GM12874 (cell line): ENCODE results near the gene COX7B.

Experiments
- CTCF ChIP-seq: IDR thresholded peaks from 2 replicates; pipeline ENCODE4 v1.5.1; 2011; ENCODE audit warnings: low read depth, mild to moderate bottlenecking, control low read depth, low read length, moderate library complexity; ENCODE audit not compliant: insufficient read depth

Gene COX7B, protein sequence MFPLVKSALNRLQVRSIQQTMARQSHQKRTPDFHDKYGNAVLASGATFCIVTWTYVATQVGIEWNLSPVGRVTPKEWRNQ

DNA sequence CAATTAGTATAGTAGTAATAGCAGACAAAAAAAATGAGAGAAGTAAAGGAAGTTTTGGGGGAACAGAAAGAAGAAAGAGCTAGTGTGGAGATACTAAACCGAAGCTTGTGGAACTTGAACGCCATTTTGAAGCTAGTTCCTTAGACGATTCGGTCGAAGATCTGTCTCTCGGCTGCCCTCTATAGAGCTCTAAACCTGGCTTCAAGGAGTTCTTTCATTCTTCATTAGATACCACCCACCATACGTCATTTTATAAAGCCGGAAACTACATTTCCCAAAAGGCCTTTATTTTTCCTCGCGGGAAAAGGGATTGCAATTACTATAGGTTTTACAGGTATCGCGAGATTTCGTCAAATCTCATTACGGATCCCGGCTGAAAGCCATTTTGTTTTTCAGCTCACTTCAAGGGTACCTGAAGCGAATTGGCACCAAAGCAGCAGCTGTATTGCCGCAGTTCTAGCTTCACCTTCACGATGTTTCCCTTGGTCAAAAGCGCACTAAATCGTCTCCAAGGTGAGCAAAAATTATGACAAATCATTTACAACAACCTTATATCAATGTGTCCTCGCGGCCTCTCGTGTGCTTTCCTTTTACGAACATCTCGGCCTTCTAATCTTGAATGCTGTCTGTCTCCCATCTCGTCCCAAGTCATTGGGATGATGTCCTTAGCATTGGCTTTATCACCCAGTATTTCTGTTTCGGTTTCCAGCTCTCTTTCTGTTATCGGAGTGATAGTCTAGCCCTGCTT is at the start of gene COX7B:
COX7B (plus strand) TSS at position 388 of the 748 bp plus-strand sequence; CDS start at position 474, 86 bp downstream.
- peak; percentile 41; the same call in 1 of the 2 replicates for TF ChIP-seq CTCF

DNA sequence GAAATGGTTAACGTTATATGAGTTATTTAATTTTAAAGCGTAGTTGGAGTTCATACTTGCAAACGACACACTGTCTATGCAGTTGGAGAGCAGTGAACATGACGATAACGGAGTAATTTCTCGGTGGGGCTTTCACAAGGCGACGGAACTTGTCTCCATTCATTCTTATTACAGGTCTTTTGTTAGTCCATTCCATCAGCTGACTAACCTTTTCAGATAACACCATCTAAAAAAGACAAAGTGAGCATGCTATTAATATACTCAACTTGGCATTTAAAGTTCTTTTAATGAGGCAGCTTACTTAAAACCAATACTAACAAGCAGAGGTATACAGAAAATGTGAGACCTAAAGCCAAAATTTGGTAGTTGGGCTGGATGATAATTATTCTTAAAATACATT is 23.9 kb upstream of the COX7B start:
- TF ChIP-seq CTCF: no peak

DNA sequence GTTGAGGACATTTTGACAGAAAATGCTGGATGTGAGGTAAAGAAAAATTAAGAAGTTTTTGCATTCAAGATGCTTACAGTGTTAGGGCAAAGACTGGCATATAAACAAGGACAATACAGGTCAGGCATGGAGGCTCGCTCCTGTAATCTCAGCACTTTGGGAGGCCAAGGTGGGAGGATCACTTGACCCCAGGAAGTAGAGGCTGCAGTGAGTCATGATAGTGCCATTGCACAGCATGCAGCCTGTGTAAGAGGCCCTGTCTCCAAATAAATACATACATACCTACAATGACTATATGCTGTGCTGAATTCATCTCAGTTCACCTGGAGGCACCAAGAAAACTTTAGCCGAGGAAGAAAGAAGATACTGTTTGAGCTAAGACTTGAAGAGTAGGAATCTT is 6.4 kb upstream of the COX7B start:
- TF ChIP-seq CTCF: no peak

DNA sequence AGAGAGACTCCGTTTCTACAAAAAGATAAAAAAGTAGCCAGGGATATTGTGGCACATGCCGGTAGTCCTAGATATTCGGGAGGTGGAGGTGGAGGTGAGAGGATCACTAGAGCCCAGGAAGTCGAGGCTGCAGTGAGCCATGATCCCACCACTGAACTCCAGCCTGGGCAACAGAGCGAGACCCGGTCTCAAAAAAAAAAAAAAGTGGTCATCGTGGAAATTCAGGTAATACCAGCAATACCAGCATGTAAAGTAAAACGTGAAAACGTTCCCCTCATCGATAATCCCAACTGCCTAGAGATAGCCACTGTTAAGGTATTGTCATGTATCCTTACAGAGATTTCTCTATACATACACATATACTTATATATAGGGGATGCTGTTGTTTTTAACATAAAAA is 5.6 kb upstream of the COX7B start:
- no peak for TF ChIP-seq CTCF

GRCh38 chrX:77894921-77895886 is 4.1 kb upstream of the COX7B start, which contains the start of gene MAGT1:
MAGT1 (minus strand) TSS chrX:77895435; CDS start chrX:77895410, 25 bp downstream.
- no peak for TF ChIP-seq CTCF

DNA sequence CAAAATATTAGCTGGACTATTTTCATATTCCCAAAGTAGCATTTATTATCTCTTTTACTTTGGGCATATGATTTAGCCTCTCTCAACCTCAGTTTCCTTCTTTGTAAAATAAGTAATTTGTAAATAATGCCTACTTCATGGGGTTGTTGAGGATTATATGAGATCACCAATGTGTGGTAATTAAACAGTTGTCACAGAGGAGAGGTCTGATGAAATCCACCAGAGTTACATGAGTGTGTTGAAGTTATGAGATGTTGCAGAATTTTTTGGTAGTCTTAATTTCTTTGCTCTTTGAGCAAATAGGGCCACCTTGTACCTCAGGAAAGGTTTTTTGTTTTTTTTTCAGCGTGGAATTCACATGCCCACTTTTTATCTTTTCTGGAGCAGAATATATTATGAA is 1.4 kb downstream of the COX7B start:
- no peak for TF ChIP-seq CTCF

DNA sequence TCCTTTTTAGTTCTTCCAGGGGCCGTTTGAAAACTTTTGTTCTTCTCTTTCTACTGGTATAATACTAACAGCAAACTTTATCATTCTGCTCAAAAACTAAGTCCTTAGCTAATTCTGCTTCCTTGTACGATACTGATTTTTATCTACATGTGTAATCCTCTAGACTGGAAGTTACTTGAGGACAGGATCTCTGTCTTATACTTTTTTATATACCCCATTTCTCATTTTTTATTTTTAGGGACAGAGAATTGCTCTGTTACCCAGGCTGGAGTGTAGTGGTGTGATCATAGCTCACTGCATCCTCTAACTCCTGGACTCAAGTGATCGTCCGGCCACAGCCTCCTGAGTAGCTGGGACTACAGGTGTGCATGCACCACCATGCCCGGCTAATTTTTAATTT is 2.2 kb downstream of the COX7B start:
- no peak for TF ChIP-seq CTCF
